Upper lobe of left lung (tissue), 6 donors: ENCODE data around the gene DBF4B. TPM values are rescaled to one million over a fixed set of nuclear protein-coding genes. Genes with fewer than 3 reads are reported as not detected.
A peak's percentile ranks its signal among the peaks of the same experiment; 100 is the strongest.

ENCODE experiments used
- ATAC-seq, 2 donors: fragments of 200-7000 bp; cut with Tn5 transposase; one replicate each; pipeline ENCODE4 v1.9.1; 2022; ENCODE audit warnings: mild to moderate bottlenecking in 2 of 2, moderate library complexity in 2 of 2; ENCODE audit not compliant: low FRiP score in 2 of 2
- DNase-seq, 2 donors: peaks; one replicate each; pipeline ENCODE4 v3.0.0-alpha.2; 2019 to 2020
- H3K27ac ChIP-seq, 4 donors: fragments of 200-600 bp; sonication (generic); one replicate each; pipeline ENCODE4 v1.5.1; 2016 to 2019
- H3K27me3 ChIP-seq, 4 donors: fragments of 200-600 bp; sonication (generic); one replicate each; pipeline ENCODE4 v1.5.1; 2017 to 2019
- H3K36me3 ChIP-seq, 4 donors: fragments of 200-600 bp; sonication (generic); one replicate each; pipeline ENCODE4 v1.5.1; 2016 to 2019
- H3K4me1 ChIP-seq, 4 donors: fragments of 200-600 bp; sonication (generic); one replicate each; pipeline ENCODE4 v1.5.1; 2018 to 2019
- H3K4me3 ChIP-seq, 4 donors: fragments of 200-600 bp; sonication (generic); one replicate each; pipeline ENCODE4 v1.5.1; 2017 to 2019; ENCODE audit warnings: mild to moderate bottlenecking in 2 of 4, moderate library complexity in 1 of 4
- H3K9me3 ChIP-seq, 4 donors: fragments of 200-600 bp; sonication (generic); one replicate each; pipeline ENCODE4 v1.5.1; 2018 to 2019
- EP300 ChIP-seq, 4 donors: sonication (generic); formaldehyde crosslinking; IDR thresholded peaks; one replicate each; pipeline ENCODE4 v1.5.1; 2017; ENCODE audit warnings: antibody characterized with exemption in 4 of 4, control low read depth in 2 of 4
- POLR2A ChIP-seq, 4 donors: fragments of 450-650 bp; IDR thresholded peaks; one replicate each; pipeline ENCODE4 v1.5.1; 2016 to 2017; ENCODE audit warnings: antibody characterized with exemption in 4 of 4, mild to moderate bottlenecking in 2 of 4
- POLR2AphosphoS5 ChIP-seq, 2 donors: sonication (generic); formaldehyde crosslinking; IDR thresholded peaks; one replicate each; pipeline ENCODE4 v1.5.1; 2017; ENCODE audit warnings: antibody characterized with exemption in 2 of 2
- WGBS, 2 donors: methylation state at CpG; one replicate each; pipeline ENCODE4 v1.1.5; 2017 to 2018; 5-methylcytosine and 5-hydroxymethylcytosine counted together
- total RNA-seq, 6 donors: library from RNA; depleted of rRNA in 4 of 6; stranded (reverse); fragments of >200 nt in 4 of 6; gene quantifications; one replicate each; pipeline versions ENCODE4 v1.1.0 to v1.2.1, GENCODE V29; 2016 to 2021
- TF ChIP-seq, protein P1 (sequence below), 6 experiments: fragments of 450-650 bp in 4 of 6; fragments of 200-600 bp in 2 of 6; sonication (generic) in 2 of 6; IDR thresholded peaks; one replicate each; pipeline ENCODE4 v1.5.1; 2016 to 2019; ENCODE audit warnings: antibody characterized with exemption in 6 of 6
- donor health status: DM: no; HTN: no; CAD: no; lungs with moderate emphysema.
- donor health status: DM: no; HTN: yes; CAD: no; lungs with severe emphysema.

Gene DBF4B
- total RNA-seq, 6 donors from 2014 or later = 2.0 to 8.4 (median 4.5) TPM

DNA sequence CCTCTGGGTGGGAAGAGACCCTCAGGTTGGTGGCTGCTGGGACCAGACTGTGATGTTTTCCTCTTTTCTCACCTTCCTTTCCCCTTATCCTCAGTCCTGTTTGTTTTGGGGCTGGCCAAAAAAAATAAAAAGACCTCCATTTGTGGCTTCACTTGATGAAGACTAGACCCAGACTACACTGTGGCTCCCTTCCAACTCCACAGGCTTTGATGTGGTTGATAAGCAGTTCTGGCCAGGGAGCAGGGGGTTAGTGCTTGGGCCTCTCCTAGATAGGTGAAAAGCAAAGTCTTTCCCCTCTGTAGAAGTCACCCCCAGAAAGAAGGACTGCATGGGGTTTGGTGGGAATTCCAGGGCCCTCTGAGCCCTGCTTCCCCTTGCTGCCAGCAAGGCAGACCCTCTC lies 39.1 kb downstream of the DBF4B start:
- Histone ChIP-seq H3K27ac (no peak overlapping the region), H3K9me3 (no peaks in the 10 kb centered on the region), H3K4me1 (no peaks in the 10 kb centered on the region), H3K27me3 (no peaks in the 10 kb centered on the region), H3K36me3 (peaks cover 0 to 45% (median 3%) of the 10 kb centered on the region in 4 donors), H3K4me3 (no peak overlapping the region)
- no peak for ATAC-seq
- DNase-seq = no peak
- TF ChIP-seq POLR2A (IDR thresholded peaks at IDR 0.05) (no peak), EP300 (IDR thresholded peaks at IDR 0.05) (no peak), POLR2AphosphoS5 (IDR thresholded peaks at IDR 0.05) (no peak)
- TF ChIP-seq, protein P1, sequence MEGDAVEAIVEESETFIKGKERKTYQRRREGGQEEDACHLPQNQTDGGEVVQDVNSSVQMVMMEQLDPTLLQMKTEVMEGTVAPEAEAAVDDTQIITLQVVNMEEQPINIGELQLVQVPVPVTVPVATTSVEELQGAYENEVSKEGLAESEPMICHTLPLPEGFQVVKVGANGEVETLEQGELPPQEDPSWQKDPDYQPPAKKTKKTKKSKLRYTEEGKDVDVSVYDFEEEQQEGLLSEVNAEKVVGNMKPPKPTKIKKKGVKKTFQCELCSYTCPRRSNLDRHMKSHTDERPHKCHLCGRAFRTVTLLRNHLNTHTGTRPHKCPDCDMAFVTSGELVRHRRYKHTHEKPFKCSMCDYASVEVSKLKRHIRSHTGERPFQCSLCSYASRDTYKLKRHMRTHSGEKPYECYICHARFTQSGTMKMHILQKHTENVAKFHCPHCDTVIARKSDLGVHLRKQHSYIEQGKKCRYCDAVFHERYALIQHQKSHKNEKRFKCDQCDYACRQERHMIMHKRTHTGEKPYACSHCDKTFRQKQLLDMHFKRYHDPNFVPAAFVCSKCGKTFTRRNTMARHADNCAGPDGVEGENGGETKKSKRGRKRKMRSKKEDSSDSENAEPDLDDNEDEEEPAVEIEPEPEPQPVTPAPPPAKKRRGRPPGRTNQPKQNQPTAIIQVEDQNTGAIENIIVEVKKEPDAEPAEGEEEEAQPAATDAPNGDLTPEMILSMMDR (IDR thresholded peaks at IDR 0.05) = no peak

DNA sequence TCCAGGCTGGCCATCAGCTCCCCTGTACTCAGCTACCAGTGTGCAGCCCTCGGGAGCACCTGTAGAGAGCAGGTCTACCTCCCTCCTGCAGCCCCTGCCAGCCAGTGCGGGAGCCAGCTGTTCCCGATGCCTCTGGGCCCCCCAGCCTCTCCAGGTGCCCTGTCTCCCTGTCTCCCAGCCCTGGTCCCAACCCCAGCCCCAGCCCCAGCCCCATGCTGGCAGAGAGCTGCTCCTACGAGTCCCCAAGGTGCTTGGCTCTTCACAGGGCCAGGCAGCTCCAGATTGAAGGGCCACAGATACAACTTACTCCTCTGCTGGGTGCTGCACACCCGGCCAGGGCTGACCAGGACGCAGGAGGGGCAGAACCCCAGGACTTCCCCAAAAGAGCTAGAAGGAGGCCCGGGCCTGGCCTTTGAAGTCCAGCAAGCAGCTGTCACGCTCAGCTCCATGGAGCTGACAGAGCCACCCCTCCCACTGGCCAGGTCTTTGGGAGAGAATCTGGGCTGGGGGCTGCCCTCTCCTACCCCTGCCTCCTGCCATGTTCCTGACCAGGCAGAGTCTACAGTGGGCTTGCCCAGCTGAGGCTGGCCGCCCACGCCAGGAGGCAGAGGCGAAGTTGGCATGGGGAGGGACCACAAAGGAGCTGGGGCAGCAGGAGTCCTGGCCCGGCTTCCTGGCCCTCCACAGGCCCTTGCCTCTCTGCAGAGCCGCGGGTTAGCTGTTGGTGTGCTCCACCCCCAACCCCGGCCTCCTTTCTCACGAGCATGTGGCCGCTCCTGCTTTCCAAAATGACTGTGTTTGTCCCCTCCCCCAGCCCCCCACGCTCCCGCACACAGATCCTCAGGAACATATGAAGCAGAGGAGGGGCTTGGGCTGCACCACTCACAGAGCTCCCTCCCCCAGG lies 40.9 kb downstream of the DBF4B start:
- Histone ChIP-seq H3K36me3 (peaks cover 0 to 45% (median 3%) of the 10 kb centered on the region in 4 donors), H3K9me3 (no peaks in the 10 kb centered on the region), H3K4me3 (no peak overlapping the region), H3K27ac (no peak overlapping the region), H3K4me1 (no peaks in the 10 kb centered on the region), H3K27me3 (no peaks in the 10 kb centered on the region)
- no peak for TF ChIP-seq POLR2A (IDR thresholded peaks at IDR 0.05)
- TF ChIP-seq EP300 (IDR thresholded peaks at IDR 0.05) = no peak
- TF ChIP-seq POLR2AphosphoS5 (IDR thresholded peaks at IDR 0.05) = no peak
- TF ChIP-seq, protein P1 (IDR thresholded peaks at IDR 0.05) = no peak
- DNase-seq (peak in 1 of 2 donors; percentile 69), ATAC-seq (no peak)
- 69 to 83% methylated on average over 7 to 10 of the region's 19 CpGs for WGBS, 2 donors

DNA sequence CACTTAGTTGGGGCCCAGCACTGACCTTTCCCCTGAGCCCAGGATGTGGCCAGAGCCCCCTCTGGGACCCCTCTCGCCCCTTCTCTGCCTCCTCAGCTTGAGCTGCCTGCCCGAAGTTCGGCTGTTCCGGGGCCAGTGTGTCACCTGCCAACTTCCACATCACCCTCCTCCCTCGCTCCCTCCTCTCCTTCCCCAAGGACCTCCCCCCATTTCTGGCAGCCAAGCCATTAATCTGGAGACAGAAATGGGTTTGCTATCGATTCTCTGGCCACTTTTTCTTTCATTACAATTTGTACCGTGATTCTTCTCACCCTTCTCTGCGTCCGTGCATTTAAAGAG lies 41.5 kb downstream of the DBF4B start:
- no peak overlapping the region for H3K4me3 ChIP-seq
- peaks cover 0 to 45% (median 3%) of the 10 kb centered on the region in 4 donors for H3K36me3 ChIP-seq
- H3K27me3 ChIP-seq = no peaks in the 10 kb centered on the region
- TF ChIP-seq, protein P1 (IDR thresholded peaks at IDR 0.05) = no peak
- TF ChIP-seq POLR2A (IDR thresholded peaks at IDR 0.05) (no peak), POLR2AphosphoS5 (IDR thresholded peaks at IDR 0.05) (no peak), EP300 (IDR thresholded peaks at IDR 0.05) (no peak)
- no peaks in the 10 kb centered on the region for H3K9me3 ChIP-seq
- no peaks in the 10 kb centered on the region for H3K4me1 ChIP-seq
- no peak overlapping the region for H3K27ac ChIP-seq
- 67 to 74% methylated on average over 9 of the region's 9 CpGs for WGBS, 2 donors
- ATAC-seq (no peak), DNase-seq (no peak)

DNA sequence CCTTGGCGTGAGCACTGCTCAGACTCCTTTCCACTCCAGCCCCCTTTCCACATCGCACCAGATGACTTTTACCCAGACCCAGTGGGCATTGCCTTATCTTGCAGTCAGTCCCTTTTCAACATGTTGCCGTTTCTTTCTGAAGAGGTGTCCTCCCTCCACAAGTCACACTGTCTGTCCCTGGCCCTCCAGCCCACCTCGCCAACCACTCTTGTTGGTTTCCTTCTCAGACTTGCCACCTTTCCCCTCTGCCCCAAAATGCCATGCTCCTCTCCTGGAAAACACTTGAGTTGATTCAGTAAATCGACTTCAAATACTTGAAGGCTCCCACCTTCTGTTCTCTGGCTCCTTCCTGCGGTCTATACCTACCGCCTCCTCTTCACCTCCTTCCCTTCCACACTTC lies 42.9 kb downstream of the DBF4B start:
- H3K27ac ChIP-seq = no peak overlapping the region
- no peaks in the 10 kb centered on the region for H3K27me3 ChIP-seq
- H3K36me3 ChIP-seq = peaks cover 0 to 45% (median 3%) of the 10 kb centered on the region in 4 donors
- no peaks in the 10 kb centered on the region for H3K4me1 ChIP-seq
- DNase-seq = no peak
- 82 to 83% methylated on average over 7 of the region's 7 CpGs for WGBS, 2 donors
- TF ChIP-seq POLR2AphosphoS5 (IDR thresholded peaks at IDR 0.05) = no peak
- no peak for TF ChIP-seq EP300 (IDR thresholded peaks at IDR 0.05)
- TF ChIP-seq, protein P1 (IDR thresholded peaks at IDR 0.05) = no peak
- TF ChIP-seq POLR2A (IDR thresholded peaks at IDR 0.05) = no peak
- H3K4me3 ChIP-seq = no peak overlapping the region
- no peaks in the 10 kb centered on the region for H3K9me3 ChIP-seq
- ATAC-seq = no peak

DNA sequence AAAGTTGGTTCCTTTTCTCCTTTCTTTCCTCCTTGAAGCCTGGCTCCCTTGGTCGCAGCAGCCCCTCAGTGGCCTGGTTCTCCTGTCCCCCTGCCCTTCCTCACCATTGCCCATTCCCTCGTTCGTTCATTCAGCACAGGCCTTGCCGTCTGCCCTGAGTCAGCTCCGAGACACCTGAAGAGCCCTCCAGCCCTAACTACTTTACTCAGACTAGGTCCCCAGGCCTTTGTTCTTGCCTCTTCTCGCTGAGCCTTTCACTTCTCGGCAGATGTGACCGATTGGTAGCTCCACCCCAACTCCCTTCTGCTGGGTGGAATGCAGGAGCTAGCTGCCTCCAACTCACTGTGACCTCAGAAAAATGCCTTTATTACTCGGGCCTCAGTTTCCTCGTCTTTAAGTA lies 43.3 kb downstream of the DBF4B start:
- DNase-seq = no peak
- TF ChIP-seq EP300 (IDR thresholded peaks at IDR 0.05) (no peak), POLR2A (IDR thresholded peaks at IDR 0.05) (no peak), POLR2AphosphoS5 (IDR thresholded peaks at IDR 0.05) (no peak)
- TF ChIP-seq, protein P1 (IDR thresholded peaks at IDR 0.05) = no peak
- Histone ChIP-seq H3K4me3 (no peak overlapping the region), H3K27ac (no peak overlapping the region), H3K27me3 (no peaks in the 10 kb centered on the region), H3K4me1 (no peaks in the 10 kb centered on the region), H3K36me3 (peaks cover 0 to 45% (median 3%) of the 10 kb centered on the region in 4 donors), H3K9me3 (no peaks in the 10 kb centered on the region)
- WGBS, 2 donors = 84 to 90% methylated on average over 10 of the region's 10 CpGs
- ATAC-seq = no peak
